Measurements from ENCODE around the gene JAKMIP1.

The JAKMIP1 gene

GRCh38 chr4:6107114-6107791 lies 93.1 kb downstream of the JAKMIP1 start:
- Histone ChIP-seq H3K27me3 (ENCODE audit: insufficient read depth, low read depth, severe bottlenecking) (no peaks in the 10 kb centered on the region), H3K36me3 (peaks cover 3% of the 10 kb centered on the region; the same call in 1 of the 2 replicates), H3K9me3 (ENCODE audit: severe bottlenecking) (no peaks in the 10 kb centered on the region), H3K4me3 (ENCODE audit: low read depth, low read length) (no peak overlapping the region), H3K27ac (peak overlapping the region; percentile 6; the same call in 1 of the 2 replicates)
- no peak for TF ChIP-seq CTCF (IDR thresholded peaks at IDR 0.05; ENCODE audit: low read depth, low read length)
- peak; percentile 38 for DNase-seq

GRCh38 chr4:6106156-6106555 lies 94.2 kb downstream of the JAKMIP1 start:
- H3K36me3 ChIP-seq: peaks cover 3% of the 10 kb centered on the region; the same call in 1 of the 2 replicates
- H3K27me3 ChIP-seq (ENCODE audit: insufficient read depth, low read depth, severe bottlenecking): no peaks in the 10 kb centered on the region
- no peak overlapping the region for H3K4me3 ChIP-seq (ENCODE audit: low read depth, low read length)
- TF ChIP-seq CTCF (IDR thresholded peaks at IDR 0.05; ENCODE audit: low read depth, low read length): no peak
- H3K9me3 ChIP-seq (ENCODE audit: severe bottlenecking): no peaks in the 10 kb centered on the region
- no peak for DNase-seq
- H3K27ac ChIP-seq: no peak overlapping the region; the same call in none of the 2 replicates

- H3K4me3 ChIP-seq (ENCODE audit: low read depth, low read length): no peak overlapping the region
- no peak for TF ChIP-seq CTCF (IDR thresholded peaks at IDR 0.05; ENCODE audit: low read depth, low read length)
- H3K36me3 ChIP-seq: peaks cover 3% of the 10 kb centered on the region; the same call in 1 of the 2 replicates
- peak overlapping the region; percentile 80 for H3K27ac ChIP-seq
- peak; percentile 94 for DNase-seq
- H3K27me3 ChIP-seq (ENCODE audit: insufficient read depth, low read depth, severe bottlenecking): no peaks in the 10 kb centered on the region
- H3K9me3 ChIP-seq (ENCODE audit: severe bottlenecking): no peaks in the 10 kb centered on the region
Measured at GRCh38 chr4:6105311-6105911, 94.9 kb downstream of the JAKMIP1 start.

- peak; percentile 76 for DNase-seq
- no peaks in the 10 kb centered on the region for H3K9me3 ChIP-seq (ENCODE audit: severe bottlenecking)
- TF ChIP-seq CTCF (IDR thresholded peaks at IDR 0.05; ENCODE audit: low read depth, low read length): no peak
- no peaks in the 10 kb centered on the region for H3K27me3 ChIP-seq (ENCODE audit: insufficient read depth, low read depth, severe bottlenecking)
- peak overlapping the region; percentile 80 for H3K27ac ChIP-seq
- H3K36me3 ChIP-seq: peaks cover 3% of the 10 kb centered on the region; the same call in 1 of the 2 replicates
- peak overlapping the region; percentile 3 for H3K4me3 ChIP-seq (ENCODE audit: low read depth, low read length)
Measured at GRCh38 chr4:6104541-6105130, 95.7 kb downstream of the JAKMIP1 start.

- TF ChIP-seq CTCF (IDR thresholded peaks at IDR 0.05; ENCODE audit: low read depth, low read length): no peak
- Histone ChIP-seq H3K27ac (no peak overlapping the region), H3K36me3 (no peaks in the 10 kb centered on the region; the same call in 1 of the 2 replicates), H3K27me3 (ENCODE audit: insufficient read depth, low read depth, severe bottlenecking) (no peaks in the 10 kb centered on the region), H3K9me3 (ENCODE audit: severe bottlenecking) (no peaks in the 10 kb centered on the region), H3K4me3 (ENCODE audit: low read depth, low read length) (no peak overlapping the region)
- no peak for DNase-seq
Measured at GRCh38 chr4:6097581-6097980, 102.8 kb downstream of the JAKMIP1 start.
